GM21717 (cell line): ENCODE measurements around the gene ADAM15.

Source experiments
- ATAC-seq: cut with Tn5 transposase; IDR thresholded peaks from one replicate; pipeline ENCODE4 v1.9.1; 2021; ENCODE audit warnings: mild to moderate bottlenecking, moderate library complexity; ENCODE audit not compliant: unreplicated experiment

Gene ADAM15

GRCh38 chr1:155049651-155050559 is 1.2 kb upstream of the ADAM15 start:
- ATAC-seq: no peak

GRCh38 chr1:155051342-155051776 is 243 bp downstream of the ADAM15 start:
- peak; percentile 1 for ATAC-seq

GRCh38 chr1:155051777-155052398 is 772 bp downstream of the ADAM15 start:
- ATAC-seq: no peak

- no peak for ATAC-seq
Observed at GRCh38 chr1:155052439-155053395, 1.6 kb downstream of the ADAM15 start.

- no peak for ATAC-seq
Observed at GRCh38 chr1:155053531-155054105, 2.5 kb downstream of the ADAM15 start.

GRCh38 chr1:155057104-155057503 is 6.0 kb downstream of the ADAM15 start:
- ATAC-seq: no peak

GRCh38 chr1:155057788-155058211 is 6.7 kb downstream of the ADAM15 start:
- no peak for ATAC-seq

- ATAC-seq: no peak
Observed at GRCh38 chr1:155060736-155061135, 9.6 kb downstream of the ADAM15 start.

- ATAC-seq: peak; percentile 39
Observed at GRCh38 chr1:155061381-155062150, 10.4 kb downstream of the ADAM15 start.

- no peak for ATAC-seq
Observed at GRCh38 chr1:155062151-155062686, 11.1 kb downstream of the ADAM15 start.

GRCh38 chr1:155062702-155063411 is 11.7 kb downstream of the ADAM15 start:
- no peak for ATAC-seq

- peak; percentile 60 for ATAC-seq
Observed at GRCh38 chr1:155063550-155064110, 12.5 kb downstream of the ADAM15 start, which contains the start of gene EFNA4. Gene EFNA4, plus strand, starts transcription at chr1:155063740. Its CDS starts 84 bp downstream, at chr1:155063824.

GRCh38 chr1:155064111-155064831 is 13.2 kb downstream of the ADAM15 start:
- no peak for ATAC-seq

GRCh38 chr1:155064832-155065429 is 13.8 kb downstream of the ADAM15 start:
- ATAC-seq: no peak

- no peak for ATAC-seq
Observed at GRCh38 chr1:155066777-155067176, 15.7 kb downstream of the ADAM15 start.

GRCh38 chr1:155068599-155068998 is 17.5 kb downstream of the ADAM15 start:
- ATAC-seq: no peak

GRCh38 chr1:155069551-155070157 is 18.5 kb downstream of the ADAM15 start:
- no peak for ATAC-seq
